Measurements from ENCODE around the gene KRT28.

The KRT28 gene

DNA sequence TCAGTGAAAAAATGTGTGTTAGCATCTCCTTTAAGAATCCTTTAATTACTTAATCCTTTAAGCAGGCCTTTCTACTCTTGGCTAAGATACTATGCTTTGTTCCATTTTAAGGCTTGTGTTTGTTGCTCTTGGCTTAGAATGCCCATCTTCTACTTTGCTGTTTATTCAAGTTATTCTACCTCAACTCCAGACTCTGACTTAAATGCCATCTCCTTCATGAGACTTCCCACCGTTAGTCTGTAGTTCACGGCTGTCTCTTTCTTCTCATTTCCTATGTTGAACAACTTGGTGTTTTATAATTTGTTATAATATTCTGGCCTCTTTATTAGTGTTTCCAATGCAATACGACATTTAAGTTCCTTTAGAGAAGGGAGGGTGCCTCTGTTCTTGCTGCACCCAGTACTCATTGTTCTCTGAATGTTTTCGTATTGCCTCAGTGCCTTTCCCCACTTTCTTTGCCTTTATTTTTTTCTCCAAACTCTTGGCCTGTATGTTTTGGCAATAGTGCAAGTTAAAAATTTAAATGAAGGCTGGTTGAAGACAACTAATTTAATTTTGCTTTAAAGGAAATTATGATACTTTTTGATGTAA, 28.8 kb upstream of the KRT28 start:
- Histone ChIP-seq H3K36me3 (ENCODE audit: control insufficient read depth in 1 of 2, insufficient read depth in 2 of 2, low read length in 2 of 2) (peaks cover 0 to 7% of the 10 kb centered on the region in 2 donors), H3K27ac (ENCODE audit: low read length) (no peak overlapping the region)

GRCh38 chr17:40827746-40828453, 28.1 kb upstream of the KRT28 start:
- H3K36me3 ChIP-seq (ENCODE audit: control insufficient read depth in 1 of 2, insufficient read depth in 2 of 2, low read length in 2 of 2), result peaks cover 0 to 7% of the 10 kb centered on the region in 2 donors
- no peak overlapping the region for H3K4me3 ChIP-seq (ENCODE audit: low read depth in 1 of 2, low read length in 2 of 2)
- no peak overlapping the region for H3K27ac ChIP-seq (ENCODE audit: low read length)
- no peaks in the 10 kb centered on the region for H3K27me3 ChIP-seq (ENCODE audit: low read depth, low read length)
- H3K9me3 ChIP-seq (ENCODE audit: control insufficient read depth in 1 of 2, low read length in 2 of 2), result no peaks in the 10 kb centered on the region
- H3K4me1 ChIP-seq (ENCODE audit: control insufficient read depth in 1 of 2, insufficient read depth in 2 of 2, low read length in 2 of 2), result no peaks in the 10 kb centered on the region

More for the DNA sequence above, 28.8 kb upstream of the KRT28 start:
- Histone ChIP-seq H3K4me3 (ENCODE audit: low read depth in 1 of 2, low read length in 2 of 2) (no peak overlapping the region), H3K4me1 (ENCODE audit: control insufficient read depth in 1 of 2, insufficient read depth in 2 of 2, low read length in 2 of 2) (no peaks in the 10 kb centered on the region), H3K27me3 (ENCODE audit: low read depth, low read length) (no peaks in the 10 kb centered on the region), H3K9me3 (ENCODE audit: control insufficient read depth in 1 of 2, low read length in 2 of 2) (no peaks in the 10 kb centered on the region)

GRCh38 chr17:40825599-40825998, 25.8 kb upstream of the KRT28 start:
- peaks cover 0 to 7% of the 10 kb centered on the region in 2 donors for H3K36me3 ChIP-seq (ENCODE audit: control insufficient read depth in 1 of 2, insufficient read depth in 2 of 2, low read length in 2 of 2)
- no peak overlapping the region for H3K4me3 ChIP-seq (ENCODE audit: low read depth in 1 of 2, low read length in 2 of 2)
- H3K4me1 ChIP-seq (ENCODE audit: control insufficient read depth in 1 of 2, insufficient read depth in 2 of 2, low read length in 2 of 2), result no peaks in the 10 kb centered on the region
- no peaks in the 10 kb centered on the region for H3K9me3 ChIP-seq (ENCODE audit: control insufficient read depth in 1 of 2, low read length in 2 of 2)
- H3K27ac ChIP-seq (ENCODE audit: low read length), result no peak overlapping the region
- H3K27me3 ChIP-seq (ENCODE audit: low read depth, low read length), result no peaks in the 10 kb centered on the region

GRCh38 chr17:40824015-40824832, 24.5 kb upstream of the KRT28 start:
- Histone ChIP-seq H3K4me3 (ENCODE audit: low read depth in 1 of 2, low read length in 2 of 2) (no peak overlapping the region), H3K9me3 (ENCODE audit: control insufficient read depth in 1 of 2, low read length in 2 of 2) (no peaks in the 10 kb centered on the region), H3K36me3 (ENCODE audit: control insufficient read depth in 1 of 2, insufficient read depth in 2 of 2, low read length in 2 of 2) (peaks cover 0 to 7% of the 10 kb centered on the region in 2 donors), H3K27me3 (ENCODE audit: low read depth, low read length) (no peaks in the 10 kb centered on the region), H3K4me1 (ENCODE audit: control insufficient read depth in 1 of 2, insufficient read depth in 2 of 2, low read length in 2 of 2) (peaks cover 0 to 5% of the 10 kb centered on the region in 2 donors), H3K27ac (ENCODE audit: low read length) (no peak overlapping the region)

- Histone ChIP-seq H3K9me3 (ENCODE audit: control insufficient read depth in 1 of 2, low read length in 2 of 2) (no peaks in the 10 kb centered on the region), H3K27ac (ENCODE audit: low read length) (no peak within 1 kb of the TSS), H3K36me3 (ENCODE audit: control insufficient read depth in 1 of 2, insufficient read depth in 2 of 2, low read length in 2 of 2) (peaks cover 0 to 3% of the 10 kb centered on the region in 2 donors), H3K27me3 (ENCODE audit: low read depth, low read length) (no peaks in the 10 kb centered on the region), H3K4me3 (ENCODE audit: low read depth in 1 of 2, low read length in 2 of 2) (no peak within 1 kb of the TSS), H3K4me1 (ENCODE audit: control insufficient read depth in 1 of 2, insufficient read depth in 2 of 2, low read length in 2 of 2) (peaks cover 0 to 18% of the 10 kb centered on the region in 2 donors)
Measured at GRCh38 chr17:40822132-40822812, 22.5 kb upstream of the KRT28 start, which contains the start of gene KRT10. Gene KRT10, minus strand, starts transcription at chr17:40822614. Its CDS starts 29 bp downstream, at chr17:40822585.

GRCh38 chr17:40821536-40821935, 21.8 kb upstream of the KRT28 start:
- Histone ChIP-seq H3K27me3 (ENCODE audit: low read depth, low read length) (no peaks in the 10 kb centered on the region), H3K9me3 (ENCODE audit: control insufficient read depth in 1 of 2, low read length in 2 of 2) (no peaks in the 10 kb centered on the region), H3K4me1 (ENCODE audit: control insufficient read depth in 1 of 2, insufficient read depth in 2 of 2, low read length in 2 of 2) (peaks cover 0 to 18% of the 10 kb centered on the region in 2 donors), H3K27ac (ENCODE audit: low read length) (no peak overlapping the region), H3K36me3 (ENCODE audit: control insufficient read depth in 1 of 2, insufficient read depth in 2 of 2, low read length in 2 of 2) (peaks cover 0 to 7% of the 10 kb centered on the region in 2 donors), H3K4me3 (ENCODE audit: low read depth in 1 of 2, low read length in 2 of 2) (no peak overlapping the region)

DNA sequence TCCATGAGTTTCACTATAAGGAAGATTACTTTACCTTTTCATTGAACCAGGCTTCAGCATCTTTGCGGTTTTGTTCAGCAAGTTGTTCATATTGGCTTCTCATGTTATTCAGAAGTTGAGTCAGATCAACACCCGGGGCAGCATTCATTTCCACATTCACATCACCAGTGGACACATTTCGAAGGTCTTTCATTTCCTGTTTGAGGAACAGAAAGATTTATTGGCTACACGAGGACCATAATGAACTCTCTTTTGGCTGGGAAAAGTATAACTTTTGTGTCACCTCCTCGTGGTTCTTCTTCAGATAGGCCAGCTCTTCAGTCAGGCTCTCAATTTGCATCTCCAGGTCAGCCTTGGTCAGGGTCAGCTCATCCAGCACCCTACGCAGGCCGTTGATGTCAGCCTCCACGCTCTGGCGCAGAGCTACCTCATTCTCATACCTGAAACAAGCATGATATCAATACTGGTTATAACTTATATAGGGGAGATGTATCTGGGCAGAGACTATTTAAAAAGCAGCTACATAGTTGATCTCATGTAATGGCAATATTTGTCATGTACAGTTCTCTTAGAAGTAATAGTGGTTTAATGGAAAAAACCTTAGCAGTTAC, 20.6 kb upstream of the KRT28 start:
- Histone ChIP-seq H3K4me3 (ENCODE audit: low read depth in 1 of 2, low read length in 2 of 2) (no peak overlapping the region), H3K27ac (ENCODE audit: low read length) (no peak overlapping the region), H3K4me1 (ENCODE audit: control insufficient read depth in 1 of 2, insufficient read depth in 2 of 2, low read length in 2 of 2) (peaks cover 0 to 18% of the 10 kb centered on the region in 2 donors), H3K36me3 (ENCODE audit: control insufficient read depth in 1 of 2, insufficient read depth in 2 of 2, low read length in 2 of 2) (peaks cover 0 to 7% of the 10 kb centered on the region in 2 donors), H3K27me3 (ENCODE audit: low read depth, low read length) (no peaks in the 10 kb centered on the region), H3K9me3 (ENCODE audit: control insufficient read depth in 1 of 2, low read length in 2 of 2) (no peaks in the 10 kb centered on the region)

GRCh38 chr17:40819528-40820125, 19.9 kb upstream of the KRT28 start:
- no peaks in the 10 kb centered on the region for H3K9me3 ChIP-seq (ENCODE audit: control insufficient read depth in 1 of 2, low read length in 2 of 2)
- H3K4me1 ChIP-seq (ENCODE audit: control insufficient read depth in 1 of 2, insufficient read depth in 2 of 2, low read length in 2 of 2), result peaks cover 0 to 18% of the 10 kb centered on the region in 2 donors
- H3K36me3 ChIP-seq (ENCODE audit: control insufficient read depth in 1 of 2, insufficient read depth in 2 of 2, low read length in 2 of 2), result peaks cover 0 to 7% of the 10 kb centered on the region in 2 donors
- H3K27ac ChIP-seq (ENCODE audit: low read length), result peak overlapping the region; percentile 74
- H3K4me3 ChIP-seq (ENCODE audit: low read depth in 1 of 2, low read length in 2 of 2), result peak overlapping the region; percentile 68 to 84
- H3K27me3 ChIP-seq (ENCODE audit: low read depth, low read length), result no peaks in the 10 kb centered on the region

GRCh38 chr17:40818733-40819527, 19.2 kb upstream of the KRT28 start:
- H3K4me3 ChIP-seq (ENCODE audit: low read depth in 1 of 2, low read length in 2 of 2), result peak overlapping the region; percentile 80 to 87
- H3K27me3 ChIP-seq (ENCODE audit: low read depth, low read length), result no peaks in the 10 kb centered on the region
- peak overlapping the region; percentile 74 for H3K27ac ChIP-seq (ENCODE audit: low read length)
- no peaks in the 10 kb centered on the region for H3K9me3 ChIP-seq (ENCODE audit: control insufficient read depth in 1 of 2, low read length in 2 of 2)
- H3K4me1 ChIP-seq (ENCODE audit: control insufficient read depth in 1 of 2, insufficient read depth in 2 of 2, low read length in 2 of 2), result peaks cover 0 to 18% of the 10 kb centered on the region in 2 donors
- H3K36me3 ChIP-seq (ENCODE audit: control insufficient read depth in 1 of 2, insufficient read depth in 2 of 2, low read length in 2 of 2), result peaks cover 0 to 7% of the 10 kb centered on the region in 2 donors

- H3K27ac ChIP-seq (ENCODE audit: low read length), result peak overlapping the region; percentile 67
Measured at GRCh38 chr17:40818343-40818732, 18.6 kb upstream of the KRT28 start.

More at GRCh38 chr17:40818343-40818732, 18.6 kb upstream of the KRT28 start:
- Histone ChIP-seq H3K9me3 (ENCODE audit: control insufficient read depth in 1 of 2, low read length in 2 of 2) (no peaks in the 10 kb centered on the region), H3K27me3 (ENCODE audit: low read depth, low read length) (no peaks in the 10 kb centered on the region), H3K4me1 (ENCODE audit: control insufficient read depth in 1 of 2, insufficient read depth in 2 of 2, low read length in 2 of 2) (peaks cover 0 to 18% of the 10 kb centered on the region in 2 donors), H3K36me3 (ENCODE audit: control insufficient read depth in 1 of 2, insufficient read depth in 2 of 2, low read length in 2 of 2) (peaks cover 0 to 7% of the 10 kb centered on the region in 2 donors), H3K4me3 (ENCODE audit: low read depth in 1 of 2, low read length in 2 of 2) (peak overlapping the region; percentile 80 to 87)

Measured in muscle layer of duodenum (tissue), 2 donors.